AG04450 (cell line): ENCODE measurements around the gene AMN. TPM values are rescaled to one million over a fixed set of nuclear protein-coding genes. Genes with fewer than 3 reads are reported as not detected.
"Not testable (repeated sequence)": the region's sequence is repeated elsewhere in the genome, so short reads cannot be mapped to it uniquely, and the experiment has no call there.

Source experiments
- CTCF ChIA-PET: fragments of 300-600, 350-600 bp; formaldehyde crosslinking; extraction: SDS; loops from one replicate; lab custom pipeline; 2022; ENCODE audit warnings: antibody characterized with exemption, inconsistent platforms; lab: Charles Lee
- POLR2A ChIA-PET: fragments of 350-600 bp; formaldehyde crosslinking; extraction: SDS; loops from one replicate; lab custom pipeline; 2021; ENCODE audit warnings: antibody characterized with exemption, inconsistent platforms; lab: Yijun Ruan, JAX
- DNase-seq: peaks from one replicate; pipeline ENCODE4 v3.0.0-alpha.2; 2011; ENCODE audit warnings: low read depth, low spot score
- H3K27ac ChIP-seq: one replicate; pipeline ENCODE4 v1.5.1; 2012; ENCODE audit warnings: low read depth, low read length, control low read depth
- H3K27me3 ChIP-seq: one replicate; pipeline ENCODE4 v1.6.0; 2012; ENCODE audit warnings: low read length; ENCODE audit not compliant: control insufficient read depth, insufficient read depth
- H3K4me3 ChIP-seq: 2 replicates; pipeline ENCODE4 v1.5.1; 2011; ENCODE audit warnings: mild to moderate bottlenecking, low read depth, low read length, control low read depth
- H3K9me3 ChIP-seq: 2 replicates; pipeline ENCODE4 v1.5.1; 2012; ENCODE audit warnings: low read length; ENCODE audit not compliant: control insufficient read depth, insufficient read depth
- CTCF ChIP-seq: IDR thresholded peaks from 2 replicates; pipeline ENCODE4 v1.5.1; 2011; ENCODE audit warnings: low read depth, low read length, control low read depth, inconsistent platforms
- polyA minus RNA-seq: library from RNA; depleted of rRNA, polyadenylated mRNA; stranded (reverse); fragments of >200 nt; gene quantifications from 2 replicates; pipeline ENCODE4 v1.2.3, GENCODE V29; 2011; rRNA and poly(A)+ RNA removed
- polyA plus RNA-seq: library from polyadenylated mRNA; depleted of rRNA; stranded (reverse); fragments of >200 nt; gene quantifications from 2 replicates; pipeline ENCODE4 v1.2.3, GENCODE V29; 2011; rRNA removed

The AMN gene
- polyA plus RNA-seq (0.06 TPM in 2 replicates), polyA minus RNA-seq (not detected in 2 replicates)

GRCh38 chr14:102922490-102923200 is at the start of gene AMN:
TSS of gene AMN (plus strand) at chr14:102922663. CDS start at chr14:102922689, 26 bp downstream.
- ChIA-PET CTCF (interaction anchor here (1.5 kb wide), 1 partner anchor 228 kb away, joined by 4 read pairs; no protein-coding TSS in a partner anchor), POLR2A (no interaction called here)
- H3K27ac ChIP-seq, result no peak within 1 kb of the TSS
- peak within 1 kb of the TSS; percentile 31 for H3K4me3 ChIP-seq
- no peak for DNase-seq
- peaks cover 3% of the 10 kb centered on the region; the same call in 1 of the 2 replicates for H3K9me3 ChIP-seq
- TF ChIP-seq CTCF, result no peak
- peaks cover 49% of the 10 kb centered on the region for H3K27me3 ChIP-seq

GRCh38 chr14:102873131-102873530 is 49.3 kb upstream of the AMN start:
- Histone ChIP-seq H3K4me3 (no peak overlapping the region), H3K9me3 (no peaks in the 10 kb centered on the region), H3K27ac (no peak overlapping the region), H3K27me3 (no peaks in the 10 kb centered on the region)
- no peak for DNase-seq
- no peak for TF ChIP-seq CTCF
- ChIA-PET CTCF (no interaction called here), POLR2A (no interaction called here)

GRCh38 chr14:102873546-102874061 is 48.9 kb upstream of the AMN start:
- no peak for TF ChIP-seq CTCF
- ChIA-PET POLR2A (interaction anchor here (0.7 kb wide), 1 partner anchor 590 kb away, joined by 4 read pairs; no protein-coding TSS in a partner anchor), CTCF (no interaction called here)
- H3K27ac ChIP-seq, result no peak overlapping the region
- no peak for DNase-seq
- no peaks in the 10 kb centered on the region for H3K9me3 ChIP-seq
- no peaks in the 10 kb centered on the region for H3K27me3 ChIP-seq
- no peak overlapping the region for H3K4me3 ChIP-seq

- no peak overlapping the region for H3K4me3 ChIP-seq
- no peak overlapping the region for H3K27ac ChIP-seq
- H3K27me3 ChIP-seq, result no peaks in the 10 kb centered on the region
- ChIA-PET CTCF (no interaction called here), POLR2A (no interaction called here)
- H3K9me3 ChIP-seq, result no peaks in the 10 kb centered on the region
- DNase-seq, result no peak
- no peak for TF ChIP-seq CTCF
Observed at GRCh38 chr14:102875652-102876051, 46.8 kb upstream of the AMN start.

- H3K4me3 ChIP-seq, CTCF ChIA-PET, H3K27ac ChIP-seq, H3K9me3 ChIP-seq, POLR2A ChIA-PET, H3K27me3 ChIP-seq, DNase-seq: not testable (repeated sequence)
Observed at GRCh38 chr14:102877511-102877910, 45.0 kb upstream of the AMN start.
